Colon (tissue), 2 donors: ENCODE data around the gene ANO1.
"Not testable (repeated sequence)": the region's sequence is repeated elsewhere in the genome, so short reads cannot be mapped to it uniquely, and the experiment has no call there.

ENCODE experiments used
- FAIRE-seq: peaks from 2 replicates; lab custom pipeline; 2012; peaks lifted over from hg19 to GRCh38; lab: Jason Lieb, UNC
- donor health status: control.
- donor health status: control.

ANO1 gene

GRCh38 chr11:70191495-70192140 lies 113.5 kb downstream of the ANO1 start:
- no peak for FAIRE-seq

DNA sequence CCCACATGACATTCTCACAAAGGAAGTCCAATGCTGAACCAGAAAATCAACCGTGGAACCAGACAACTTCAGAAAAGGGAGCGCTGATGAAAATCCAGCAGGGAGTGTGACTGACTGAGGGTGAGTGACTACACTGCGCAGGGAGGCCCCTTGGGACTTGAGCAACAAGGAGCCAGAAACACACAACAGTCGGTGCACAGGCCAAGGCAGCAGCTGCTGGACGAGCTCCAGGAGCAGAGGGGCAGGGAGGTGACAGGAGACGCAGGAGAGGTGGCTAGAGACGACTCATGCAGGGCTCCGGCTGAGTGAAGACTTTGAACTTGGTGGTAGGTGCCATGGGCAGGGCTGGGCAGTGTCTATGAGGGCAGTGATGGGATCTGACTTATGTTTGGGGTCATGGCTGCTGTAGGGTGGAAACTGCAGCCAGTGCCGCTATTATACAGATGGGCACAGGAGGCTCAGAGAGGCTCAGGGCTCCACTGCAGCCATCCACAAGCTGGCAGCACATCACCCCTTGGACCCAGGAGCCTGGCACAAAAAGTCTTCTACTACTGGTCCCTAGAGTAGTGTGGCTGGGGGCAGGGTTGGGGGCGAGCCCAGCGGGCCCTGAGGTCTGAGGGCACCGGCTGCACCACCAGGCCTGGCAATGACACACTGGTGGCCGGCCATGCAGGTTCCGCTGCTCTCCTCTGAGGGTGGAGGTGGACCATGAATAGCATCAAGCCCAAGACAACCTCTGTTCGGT lies 114.7 kb downstream of the ANO1 start:
- FAIRE-seq = no peak

DNA sequence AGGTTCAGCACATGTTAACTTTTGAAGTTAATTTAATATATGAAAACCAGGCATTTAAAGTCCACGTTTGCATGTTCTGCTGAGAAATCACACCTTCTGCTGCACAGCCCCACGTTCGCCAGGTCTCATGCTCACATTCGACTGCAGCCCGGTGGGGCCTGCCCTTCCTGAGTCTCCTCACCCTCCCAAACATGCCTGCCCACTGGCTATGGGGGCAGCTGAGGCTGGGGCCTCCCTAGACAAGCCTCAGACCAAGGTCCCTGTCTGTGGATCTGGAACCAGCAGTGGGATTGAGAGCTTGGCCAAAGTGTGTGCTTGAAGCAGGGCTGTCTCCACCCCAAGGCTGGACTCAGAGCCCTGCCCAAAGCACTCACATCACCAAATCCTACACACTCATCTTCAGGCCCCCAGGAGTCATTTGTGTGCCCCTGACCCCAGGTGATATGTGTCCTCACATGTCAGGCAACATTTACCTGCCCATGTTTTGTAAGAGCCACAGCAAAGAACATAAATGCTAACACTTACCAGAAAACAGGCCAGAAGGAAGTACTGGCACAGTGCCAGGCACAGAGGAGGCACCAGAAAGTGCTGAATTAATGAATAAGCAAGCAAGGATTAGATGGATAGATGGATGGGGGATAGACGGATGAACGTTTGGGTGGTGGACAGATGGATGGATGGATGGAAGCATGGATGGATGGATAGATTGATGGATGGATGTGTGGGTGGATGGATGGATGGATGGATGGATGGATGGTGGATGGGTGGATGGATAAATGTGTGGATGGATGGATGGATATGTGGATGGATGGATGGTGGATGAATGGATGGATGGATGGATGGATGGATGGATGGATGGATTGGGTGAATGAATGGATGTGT lies 115.5 kb downstream of the ANO1 start:
- no peak for FAIRE-seq

GRCh38 chr11:70194792-70195791 lies 117.0 kb downstream of the ANO1 start:
- FAIRE-seq = no peak

DNA sequence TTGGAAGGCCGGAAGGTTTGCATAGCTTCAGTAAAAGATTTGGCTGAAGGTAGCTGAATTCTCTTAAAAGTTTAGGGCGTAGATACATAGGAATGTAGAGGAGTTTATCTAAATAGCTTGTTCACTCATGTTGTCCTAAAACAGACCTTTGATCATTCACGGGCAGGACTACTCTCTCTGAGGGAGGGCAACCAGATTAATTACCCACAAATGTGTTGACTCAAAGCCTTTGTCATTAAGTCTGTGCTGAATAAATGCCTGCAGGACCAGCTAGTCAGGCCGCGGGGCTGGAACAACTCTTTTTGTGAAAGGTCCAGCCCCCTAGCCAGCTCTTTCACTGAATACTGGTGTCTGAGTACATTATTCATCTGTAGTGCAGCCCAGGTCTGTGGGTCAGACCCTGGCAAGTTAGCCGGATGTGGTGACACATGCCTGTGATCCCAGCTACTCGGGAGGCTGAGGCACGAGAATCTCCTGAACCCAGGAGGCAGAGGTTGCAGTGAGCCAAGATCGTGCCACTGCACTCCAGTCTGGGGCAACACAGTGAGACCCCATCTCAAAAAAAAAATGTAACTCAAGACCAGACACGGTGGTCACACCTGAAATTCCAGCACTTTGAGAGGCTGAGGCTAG lies 122.2 kb downstream of the ANO1 start:
- FAIRE-seq = no peak

DNA sequence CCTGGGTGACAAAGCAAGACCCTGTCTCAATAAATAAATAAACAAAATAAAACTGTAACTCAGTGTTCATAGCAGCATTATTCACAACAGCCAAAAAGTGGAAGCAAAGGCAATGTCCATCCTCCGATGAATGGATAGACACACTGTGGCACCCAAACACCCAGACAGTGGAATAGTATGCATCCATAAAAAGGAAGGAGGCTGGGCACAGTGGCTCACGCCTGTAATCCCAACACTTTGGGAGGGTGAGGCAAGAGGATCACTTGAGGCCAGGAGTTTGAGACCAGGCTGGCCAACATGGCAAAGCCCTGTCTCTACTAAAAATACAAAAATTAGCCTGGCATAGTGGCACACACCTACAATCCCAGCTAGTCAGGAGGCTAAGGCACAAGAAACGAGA lies 122.9 kb downstream of the ANO1 start:
- FAIRE-seq = not testable (repeated sequence)

GRCh38 chr11:70201882-70202861 lies 124.1 kb downstream of the ANO1 start:
- FAIRE-seq = no peak

DNA sequence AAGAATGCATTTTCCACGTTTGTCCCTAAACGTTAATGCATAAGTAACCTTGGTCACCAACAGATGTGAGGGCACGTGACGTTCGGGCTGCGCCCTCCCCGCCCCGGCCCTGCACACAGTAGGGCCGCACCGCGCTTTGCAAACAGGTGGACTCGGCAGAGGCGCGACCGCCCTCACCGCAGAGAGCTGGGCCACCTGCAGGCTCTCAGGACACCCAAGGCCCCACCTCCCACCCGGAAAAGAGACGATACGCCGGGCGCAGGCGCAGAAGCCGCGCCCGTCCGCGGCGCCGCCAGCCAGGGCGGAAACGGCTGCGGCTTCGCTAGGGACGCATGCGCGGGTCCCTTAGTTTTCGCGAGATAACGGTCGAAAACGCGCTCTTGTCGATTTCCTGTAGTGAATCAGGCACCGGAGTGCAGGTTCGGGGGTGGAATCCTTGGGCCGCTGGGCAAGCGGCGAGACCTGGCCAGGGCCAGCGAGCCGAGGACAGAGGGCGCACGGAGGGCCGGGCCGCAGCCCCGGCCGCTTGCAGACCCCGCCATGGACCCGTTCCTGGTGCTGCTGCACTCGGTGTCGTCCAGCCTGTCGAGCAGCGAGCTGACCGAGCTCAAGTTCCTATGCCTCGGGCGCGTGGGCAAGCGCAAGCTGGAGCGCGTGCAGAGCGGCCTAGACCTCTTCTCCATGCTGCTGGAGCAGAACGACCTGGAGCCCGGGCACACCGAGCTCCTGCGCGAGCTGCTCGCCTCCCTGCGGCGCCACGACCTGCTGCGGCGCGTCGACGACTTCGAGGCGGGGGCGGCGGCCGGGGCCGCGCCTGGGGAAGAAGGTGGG lies 125.0 kb downstream of the ANO1 start, which contains the start of gene FADD:
Gene FADD, plus strand, starts transcription at position 377 of the 831 bp plus-strand sequence. Its CDS starts 164 bp downstream, at position 541.
- FAIRE-seq = no peak

GRCh38 chr11:70203751-70204465 lies 125.8 kb downstream of the ANO1 start:
- FAIRE-seq = no peak

DNA sequence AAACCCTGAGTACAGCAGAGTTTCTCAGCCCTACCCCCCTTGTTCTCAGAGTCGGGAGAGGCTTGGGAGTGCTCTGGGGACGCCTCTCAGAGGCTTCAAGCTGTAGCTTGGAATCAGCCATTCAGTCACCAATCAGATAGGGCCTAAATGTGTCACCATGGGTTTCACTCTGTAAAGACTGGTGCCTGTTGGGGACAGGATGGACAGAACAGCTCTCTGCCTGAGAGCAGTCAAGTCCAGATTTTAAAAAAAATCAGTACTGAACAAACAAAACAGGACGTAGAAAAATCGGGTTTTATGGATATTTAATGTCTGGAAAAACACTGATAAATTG lies 126.3 kb downstream of the ANO1 start:
- FAIRE-seq = no peak

- FAIRE-seq = no peak
These were observed 127.1 kb downstream of the ANO1 start for GRCh38 chr11:70205049-70205725.

DNA sequence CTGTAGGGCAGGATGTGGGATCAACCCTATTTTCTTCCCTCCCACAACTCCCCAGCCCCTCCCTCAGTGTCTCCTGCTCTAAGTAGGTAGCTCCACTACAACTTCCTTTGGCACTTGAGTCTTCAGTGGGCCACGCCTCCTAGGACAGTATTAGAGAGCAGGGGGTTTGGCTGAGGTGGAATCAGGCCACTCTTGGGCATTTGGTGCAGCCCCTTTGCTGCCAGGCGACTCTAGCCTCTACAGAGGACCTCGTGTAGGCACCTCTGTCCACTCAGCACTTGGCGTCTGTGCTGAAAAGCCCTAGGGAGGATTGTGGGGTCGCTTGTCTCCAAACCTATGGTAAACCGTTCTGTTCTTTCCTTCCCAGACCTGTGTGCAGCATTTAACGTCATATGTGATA lies 127.6 kb downstream of the ANO1 start:
- no peak for FAIRE-seq

- no peak for FAIRE-seq
These were observed 128.3 kb downstream of the ANO1 start for GRCh38 chr11:70206226-70206981.

GRCh38 chr11:70206982-70207376 lies 128.9 kb downstream of the ANO1 start:
- no peak for FAIRE-seq

GRCh38 chr11:70207531-70208131 lies 129.5 kb downstream of the ANO1 start:
- no peak for FAIRE-seq

GRCh38 chr11:70209391-70209912 lies 131.3 kb downstream of the ANO1 start:
- FAIRE-seq = no peak
